Hepatocyte (in vitro differentiated cells): ENCODE data around the gene NUDT7. TPM values are rescaled to one million over a fixed set of nuclear protein-coding genes. Genes with fewer than 3 reads are reported as not detected.

Experiments
- DNase-seq: peaks from one replicate; pipeline ENCODE4 v3.0.0-alpha.2; 2016; ENCODE audit warnings: low spot score
- H2AFZ ChIP-seq: fragments of 200-600 bp; sonication (generic); 2 replicates; pipeline ENCODE4 v1.6.0; 2016; ENCODE audit warnings: antibody characterized with exemption, mild to moderate bottlenecking
- H3K27ac ChIP-seq: fragments of 200-600 bp; sonication (generic); 2 replicates; pipeline ENCODE4 v1.5.1; 2016; ENCODE audit warnings: mild to moderate bottlenecking
- H3K27me3 ChIP-seq: fragments of 200-600 bp; sonication (generic); 2 replicates; pipeline ENCODE4 v1.6.1; 2016
- H3K36me3 ChIP-seq: fragments of 200-600 bp; sonication (generic); replicated peaks from 2 replicates; pipeline ENCODE4 v1.5.1; 2016; ENCODE audit warnings: low read depth; ENCODE audit not compliant: insufficient read depth
- H3K4me1 ChIP-seq: fragments of 200-600 bp; sonication (generic); 2 replicates; pipeline ENCODE4 v1.5.1; 2016; ENCODE audit warnings: mild to moderate bottlenecking, moderate library complexity; ENCODE audit not compliant: insufficient read depth
- H3K4me2 ChIP-seq: fragments of 200-600 bp; sonication (generic); 2 replicates; pipeline ENCODE4 v1.6.0; 2016
- H3K4me3 ChIP-seq: fragments of 200-600 bp; sonication (generic); 2 replicates; pipeline ENCODE4 v1.5.1; 2016; ENCODE audit warnings: mild to moderate bottlenecking
- H3K79me2 ChIP-seq: fragments of 200-600 bp; sonication (generic); 2 replicates; pipeline ENCODE4 v1.6.0; 2017; ENCODE audit warnings: mild to moderate bottlenecking
- H3K9me2 ChIP-seq: fragments of 200-600 bp; sonication (generic); replicated peaks from 2 replicates; pipeline ENCODE4 v1.6.0; 2017; ENCODE audit warnings: mild to moderate bottlenecking; ENCODE audit not compliant: insufficient read depth
- H3K9me3 ChIP-seq: fragments of 200-600 bp; sonication (generic); 2 replicates; pipeline ENCODE4 v1.5.1; 2016; ENCODE audit warnings: low read depth, mild to moderate bottlenecking
- H4K20me1 ChIP-seq: fragments of 200-600 bp; sonication (generic); 2 replicates; pipeline ENCODE4 v1.6.0; 2016; ENCODE audit warnings: mild to moderate bottlenecking; ENCODE audit not compliant: insufficient read depth, poor library complexity, severe bottlenecking
- EZH2 ChIP-seq: fragments of 200-600 bp; sonication (generic); IDR thresholded peaks from 2 replicates; pipeline ENCODE4 v1.6.1; 2016; ENCODE audit warnings: antibody characterized with exemption, mild to moderate bottlenecking, borderline replicate concordance
- EZH2phosphoT487 ChIP-seq: fragments of 200-600 bp; sonication (generic); IDR thresholded peaks from one replicate; pipeline ENCODE4 v1.6.1; 2018; ENCODE audit warnings: antibody characterized with exemption, mild to moderate bottlenecking, low read depth, moderate library complexity; ENCODE audit not compliant: unreplicated experiment, severe bottlenecking
- WGBS: methylation state at CpG from one replicate; pipeline ENCODE4 v1.1.6; 2016; ENCODE audit warnings: low lambda C conversion rate; ENCODE audit errors: missing lambda C conversion rate; 5-methylcytosine and 5-hydroxymethylcytosine counted together
- polyA plus RNA-seq: library from polyadenylated mRNA; unstranded; fragments of >200 nt; fragmentation: Nextera tagmentation; extraction: Ambion mirVana; gene quantifications from 2 replicates; pipeline ENCODE4 v1.2.1, GENCODE V29; 2016
- total RNA-seq: library from RNA; depleted of rRNA; stranded (reverse); fragments of >200 nt; gene quantifications from 2 replicates; pipeline ENCODE4 v1.2.3, GENCODE V29; 2014
- TF ChIP-seq, protein P1 (sequence below): fragments of 200-600 bp; sonication (generic); IDR thresholded peaks from 2 replicates; pipeline ENCODE4 v1.5.1; 2016; ENCODE audit warnings: antibody characterized with exemption, mild to moderate bottlenecking; ENCODE audit not compliant: poor library complexity

The NUDT7 gene
- total and polyA plus RNA-seq, 2 experiments from 2014 or later = 10.3 to 16.7 TPM

DNA sequence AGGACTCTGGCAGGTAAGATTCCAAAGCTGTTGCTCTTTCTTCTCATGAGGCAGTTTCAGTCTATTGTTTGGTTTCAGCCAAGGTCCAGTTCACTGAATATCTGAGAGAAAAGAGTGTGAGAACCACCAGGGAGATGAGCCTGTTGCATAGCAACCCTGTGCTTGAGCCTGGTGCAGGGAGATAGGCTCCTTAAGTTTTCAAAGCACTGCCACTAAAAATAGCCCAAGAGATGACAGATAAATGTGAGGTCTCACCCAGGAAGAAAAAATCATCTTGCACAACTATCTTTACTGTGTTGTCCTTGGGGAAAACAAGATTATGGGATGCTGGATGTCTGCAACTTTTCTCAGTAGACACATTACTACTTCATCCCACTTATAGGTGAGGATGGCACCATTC, 26.2 kb upstream of the NUDT7 start:
- no peaks in the 10 kb centered on the region for H3K36me3 ChIP-seq
- TF ChIP-seq EZH2 = no peak
- TF ChIP-seq EZH2phosphoT487 = no peak
- TF ChIP-seq, protein P1, sequence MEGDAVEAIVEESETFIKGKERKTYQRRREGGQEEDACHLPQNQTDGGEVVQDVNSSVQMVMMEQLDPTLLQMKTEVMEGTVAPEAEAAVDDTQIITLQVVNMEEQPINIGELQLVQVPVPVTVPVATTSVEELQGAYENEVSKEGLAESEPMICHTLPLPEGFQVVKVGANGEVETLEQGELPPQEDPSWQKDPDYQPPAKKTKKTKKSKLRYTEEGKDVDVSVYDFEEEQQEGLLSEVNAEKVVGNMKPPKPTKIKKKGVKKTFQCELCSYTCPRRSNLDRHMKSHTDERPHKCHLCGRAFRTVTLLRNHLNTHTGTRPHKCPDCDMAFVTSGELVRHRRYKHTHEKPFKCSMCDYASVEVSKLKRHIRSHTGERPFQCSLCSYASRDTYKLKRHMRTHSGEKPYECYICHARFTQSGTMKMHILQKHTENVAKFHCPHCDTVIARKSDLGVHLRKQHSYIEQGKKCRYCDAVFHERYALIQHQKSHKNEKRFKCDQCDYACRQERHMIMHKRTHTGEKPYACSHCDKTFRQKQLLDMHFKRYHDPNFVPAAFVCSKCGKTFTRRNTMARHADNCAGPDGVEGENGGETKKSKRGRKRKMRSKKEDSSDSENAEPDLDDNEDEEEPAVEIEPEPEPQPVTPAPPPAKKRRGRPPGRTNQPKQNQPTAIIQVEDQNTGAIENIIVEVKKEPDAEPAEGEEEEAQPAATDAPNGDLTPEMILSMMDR = no peak

DNA sequence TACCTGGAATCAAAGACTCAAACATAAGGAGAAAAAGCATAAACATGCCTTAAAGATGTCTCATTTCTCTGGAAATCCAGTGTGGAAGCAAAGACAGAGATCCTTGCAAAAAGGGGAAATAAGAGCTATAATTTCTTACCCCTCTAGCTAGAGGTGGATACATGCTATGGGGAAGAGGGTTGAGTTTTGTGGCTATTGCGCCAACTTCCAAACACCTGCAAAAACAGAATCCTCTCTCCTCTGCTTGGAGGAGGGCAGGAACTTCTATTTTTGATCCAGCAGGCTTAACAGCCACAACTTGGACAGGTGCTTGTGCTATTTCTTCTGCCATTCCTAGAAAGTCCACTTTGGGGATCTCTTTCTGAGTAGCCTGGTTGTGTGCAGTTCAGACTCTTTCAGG, 21.5 kb upstream of the NUDT7 start:
- Histone ChIP-seq H3K27ac (no peak overlapping the region), H3K27me3 (no peaks in the 10 kb centered on the region), H3K79me2 (no peaks in the 10 kb centered on the region), H3K9me3 (no peaks in the 10 kb centered on the region), H2AFZ (no peak overlapping the region), H4K20me1 (no peaks in the 10 kb centered on the region), H3K9me2 (no peaks in the 10 kb centered on the region), H3K4me3 (no peak overlapping the region), H3K36me3 (no peaks in the 10 kb centered on the region), H3K4me1 (no peaks in the 10 kb centered on the region), H3K4me2 (no peak overlapping the region)
- TF ChIP-seq EZH2 (no peak), EZH2phosphoT487 (no peak)
- TF ChIP-seq, protein P1 = no peak
- DNase-seq = no peak
- 96% methylated on average over 1 of the region's 1 CpG for WGBS

More for the DNA sequence above, 26.2 kb upstream of the NUDT7 start:
- no peak overlapping the region for H3K4me3 ChIP-seq
- DNase-seq = peak; percentile 6
- H3K9me3 ChIP-seq = no peaks in the 10 kb centered on the region
- H4K20me1 ChIP-seq = no peaks in the 10 kb centered on the region
- no peak overlapping the region for H3K27ac ChIP-seq
- H2AFZ ChIP-seq = no peak overlapping the region
- H3K27me3 ChIP-seq = no peaks in the 10 kb centered on the region
- no peaks in the 10 kb centered on the region for H3K9me2 ChIP-seq
- H3K4me2 ChIP-seq = no peak overlapping the region
- no peaks in the 10 kb centered on the region for H3K79me2 ChIP-seq
- no peaks in the 10 kb centered on the region for H3K4me1 ChIP-seq

DNA sequence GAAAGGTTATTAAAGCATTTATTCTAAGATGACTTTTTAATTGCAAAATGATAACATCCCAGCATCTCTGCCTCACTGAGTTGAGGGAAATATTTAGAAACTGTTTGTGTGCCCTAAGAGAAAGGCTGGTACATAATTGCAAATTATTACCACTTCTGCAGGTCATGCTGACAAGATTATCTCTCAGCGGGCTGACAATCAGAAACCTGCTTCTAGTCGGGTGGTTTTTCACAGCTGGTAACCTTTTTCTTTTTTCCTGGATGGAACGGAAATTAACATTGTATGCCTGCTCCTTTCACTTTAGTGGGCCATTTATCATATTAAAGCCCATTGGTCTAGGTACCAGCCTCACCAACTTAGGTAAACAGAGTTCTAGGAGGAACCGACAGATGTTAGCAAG, 17.0 kb upstream of the NUDT7 start:
- Histone ChIP-seq H4K20me1 (no peaks in the 10 kb centered on the region), H3K9me3 (no peaks in the 10 kb centered on the region), H3K4me1 (no peaks in the 10 kb centered on the region), H3K4me3 (no peak overlapping the region), H3K79me2 (no peaks in the 10 kb centered on the region), H3K27me3 (no peaks in the 10 kb centered on the region), H3K36me3 (no peaks in the 10 kb centered on the region), H3K4me2 (no peak overlapping the region), H3K27ac (no peak overlapping the region), H2AFZ (no peak overlapping the region), H3K9me2 (no peaks in the 10 kb centered on the region)
- TF ChIP-seq, protein P1 = no peak
- TF ChIP-seq EZH2 (no peak), EZH2phosphoT487 (no peak)
- WGBS = 86% methylated on average over 4 of the region's 4 CpGs
- DNase-seq = no peak

DNA sequence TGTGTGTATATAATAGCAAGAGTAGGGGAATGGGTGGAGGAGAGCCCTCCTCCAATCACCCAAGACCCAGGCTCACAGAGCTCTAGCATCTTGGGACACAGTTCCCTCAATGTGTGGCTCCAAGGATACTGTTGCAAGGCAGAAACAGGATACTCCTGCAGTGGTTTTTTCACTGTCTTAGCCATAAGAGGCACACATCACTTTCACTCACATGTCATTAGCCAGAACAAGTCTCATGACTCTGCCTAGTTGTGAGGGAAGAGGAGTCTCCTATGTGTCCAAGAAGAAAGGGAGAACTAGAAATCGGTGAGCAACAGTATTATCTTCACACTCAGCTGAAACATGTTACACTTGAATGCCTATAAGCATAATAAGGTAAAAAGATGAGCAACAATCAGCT, 11.1 kb upstream of the NUDT7 start:
- Histone ChIP-seq H3K9me2 (no peaks in the 10 kb centered on the region), H3K4me2 (no peak overlapping the region), H3K4me1 (no peaks in the 10 kb centered on the region), H3K79me2 (no peaks in the 10 kb centered on the region), H3K27ac (peak overlapping the region; percentile 34), H3K4me3 (no peak overlapping the region), H4K20me1 (no peaks in the 10 kb centered on the region), H3K9me3 (no peaks in the 10 kb centered on the region), H3K36me3 (no peaks in the 10 kb centered on the region), H3K27me3 (no peaks in the 10 kb centered on the region), H2AFZ (no peak overlapping the region)
- WGBS = 85% methylated on average over 1 of the region's 1 CpG
- no peak for DNase-seq
- TF ChIP-seq EZH2phosphoT487 (no peak), EZH2 (no peak)
- TF ChIP-seq, protein P1 = no peak
